HG03520 (cell line): ENCODE data around the gene VAV3.

ENCODE experiments used
- ATAC-seq: cut with Tn5 transposase; IDR thresholded peaks from one replicate; pipeline ENCODE4 v1.9.1; 2021; ENCODE audit warnings: mild to moderate bottlenecking, moderate library complexity; ENCODE audit not compliant: unreplicated experiment

The VAV3 gene

GRCh38 chr1:107936498-107937481 is 28.2 kb downstream of the VAV3 start:
- peak; percentile 36 for ATAC-seq

- ATAC-seq = peak; percentile 90
Measured at GRCh38 chr1:107935396-107936064, 29.4 kb downstream of the VAV3 start.

- ATAC-seq = no peak
Measured at GRCh38 chr1:107934578-107934977, 30.4 kb downstream of the VAV3 start.

- no peak for ATAC-seq
Measured at GRCh38 chr1:107933736-107934135, 31.2 kb downstream of the VAV3 start.

GRCh38 chr1:107930292-107930691 is 34.7 kb downstream of the VAV3 start:
- ATAC-seq = no peak

GRCh38 chr1:107927820-107928219 is 37.2 kb downstream of the VAV3 start:
- no peak for ATAC-seq

- ATAC-seq = no peak
Measured at GRCh38 chr1:107926436-107927080, 38.4 kb downstream of the VAV3 start.

- ATAC-seq = no peak
Measured at GRCh38 chr1:107925565-107925964, 39.4 kb downstream of the VAV3 start.

- ATAC-seq = no peak
Measured at GRCh38 chr1:107920999-107921398, 44.0 kb downstream of the VAV3 start.

- no peak for ATAC-seq
Measured at GRCh38 chr1:107920561-107920960, 44.4 kb downstream of the VAV3 start.

- ATAC-seq = no peak
Measured at GRCh38 chr1:107919953-107920352, 45.0 kb downstream of the VAV3 start.

GRCh38 chr1:107914119-107914765 is 50.7 kb downstream of the VAV3 start:
- no peak for ATAC-seq

- no peak for ATAC-seq
Measured at GRCh38 chr1:107912656-107913055, 52.3 kb downstream of the VAV3 start.

- no peak for ATAC-seq
Measured at GRCh38 chr1:107900090-107900945, 64.7 kb downstream of the VAV3 start.

GRCh38 chr1:107899655-107900054 is 65.3 kb downstream of the VAV3 start:
- no peak for ATAC-seq

- no peak for ATAC-seq
Measured at GRCh38 chr1:107897438-107898345, 67.3 kb downstream of the VAV3 start.

GRCh38 chr1:107896936-107897335 is 68.0 kb downstream of the VAV3 start:
- ATAC-seq = no peak

GRCh38 chr1:107896401-107896800 is 68.6 kb downstream of the VAV3 start:
- ATAC-seq = no peak
